Kidney (tissue), 14 donors: Measurements from ENCODE around the gene RUNX1. TPM values are rescaled to one million over a fixed set of nuclear protein-coding genes. Genes with fewer than 3 reads are reported as not detected.
A peak's percentile ranks its signal among the peaks of the same experiment; 100 is the strongest.

Source experiments
- DNase-seq, 5 donors: peaks; one replicate each; pipeline ENCODE4 v3.0.0-alpha.2; 2013 to 2020
- FAIRE-seq: peaks from 2 replicates; lab custom pipeline; 2012; peaks lifted over from hg19 to GRCh38; lab: Jason Lieb, UNC
- H3K27ac ChIP-seq, 2 donors: one replicate each; pipeline ENCODE4 v1.7.0; 2013; ENCODE audit warnings: low read depth in 2 of 2, low read length in 2 of 2, inconsistent platforms in 1 of 2
- H3K27me3 ChIP-seq: one replicate; pipeline ENCODE4 v1.7.1; 2013; ENCODE audit warnings: low read length, inconsistent platforms; ENCODE audit not compliant: control insufficient read depth, insufficient read depth
- H3K36me3 ChIP-seq, 3 donors: one replicate each; pipeline versions ENCODE4 v1.7.0 to v1.7.1; 2013; ENCODE audit warnings: low read length in 3 of 3, control low read depth in 1 of 3, inconsistent platforms in 1 of 3; ENCODE audit not compliant: insufficient read depth in 3 of 3, control insufficient read depth in 2 of 3
- H3K4me1 ChIP-seq, 3 donors: one replicate each; pipeline versions ENCODE4 v1.7.0 to v1.7.1; 2013; ENCODE audit warnings: low read length in 3 of 3, inconsistent platforms in 1 of 3, low read depth in 1 of 3; ENCODE audit not compliant: control insufficient read depth in 2 of 3, insufficient read depth in 2 of 3
- H3K4me3 ChIP-seq, 3 donors: one replicate each; pipeline versions ENCODE4 v1.7.0 to v1.8.1; 2013; ENCODE audit warnings: low read length in 3 of 3, control low read depth in 1 of 3, inconsistent platforms in 1 of 3
- H3K9ac ChIP-seq, 3 donors: one replicate each; pipeline versions ENCODE4 v1.7.0 to v1.7.1; 2013; ENCODE audit warnings: low read length in 3 of 3, control low read depth in 1 of 3, inconsistent platforms in 1 of 3
- H3K9me3 ChIP-seq, 3 donors: one replicate each; pipeline versions ENCODE4 v1.7.0 to v1.7.1; 2013; ENCODE audit warnings: low read length in 3 of 3, control low read depth in 1 of 3, inconsistent platforms in 1 of 3; ENCODE audit not compliant: control insufficient read depth in 2 of 3, insufficient read depth in 1 of 3
- CTCF ChIP-seq: IDR thresholded peaks from 3 replicates; pipeline ENCODE4 v1.5.1; 2012; ENCODE audit warnings: mild to moderate bottlenecking, moderate library complexity, borderline replicate concordance; ENCODE audit not compliant: insufficient read depth; ENCODE audit errors: extremely low read depth
- intact Hi-C: fragments of 100-400 bp; cut with DNase I; formaldehyde crosslinking; loops from one replicate; pipeline ENCODE4 v1.11.1; 2022
- polyA plus RNA-seq: library from polyadenylated mRNA; stranded (reverse); fragments of 350-450 nt; fragmentation: Illumina TruSeq; extraction: RNeasy Lipid Tissue Mini Kit (QIAGEN cat#74804); gene quantifications from one replicate; pipeline ENCODE4 v1.2.3, GENCODE V29; 2014; ENCODE audit warnings: low read depth, low replicate concordance; ENCODE audit not compliant: insufficient read depth
- total RNA-seq: library from RNA; stranded (reverse); fragmentation: NEBNext Ultra II Directional; extraction: Animal tissue kit (Norgen Biotek cat#: 25700); gene quantifications from one replicate; pipeline ENCODE4 v1.2.1, GENCODE V29; 2021
- donor health status: control.
- donor health status: control.
- donor health status: control.
- donor health status: control.
- donor health status: control.
- donor health status: DM: yes; HTN: yes; CAD: no.
- donor health status: Normal renal cell carcinoma (clear cell type).

The RUNX1 gene
- total and polyA plus RNA-seq, 2 donors from 2014 or later = 1.3 to 58.0 TPM

GRCh38 chr21:34791776-34792503 is 257.2 kb downstream of the RUNX1 start:
- Histone ChIP-seq H3K27me3 (no peaks in the 10 kb centered on the region), H3K27ac (no peak overlapping the region), H3K9me3 (no peaks in the 10 kb centered on the region), H3K4me1 (peaks cover 0 to 3% (median 3%) of the 10 kb centered on the region in 3 donors), H3K9ac (no peak overlapping the region), H3K4me3 (no peak overlapping the region), H3K36me3 (no peaks in the 10 kb centered on the region)
- peak in 1 of 5 donors; percentile 63 for DNase-seq
- no peak for FAIRE-seq
- TF ChIP-seq CTCF = no peak
- intact Hi-C loops = no loop called here

GRCh38 chr21:34790834-34791233 is 258.3 kb downstream of the RUNX1 start:
- H3K4me1 ChIP-seq = peaks cover 0 to 3% (median 3%) of the 10 kb centered on the region in 3 donors
- DNase-seq = no peak
- intact Hi-C loops = no loop called here
- H3K27me3 ChIP-seq = no peaks in the 10 kb centered on the region
- no peak overlapping the region for H3K4me3 ChIP-seq
- H3K36me3 ChIP-seq = no peaks in the 10 kb centered on the region
- TF ChIP-seq CTCF = no peak
- FAIRE-seq = no peak
- no peak overlapping the region for H3K27ac ChIP-seq
- H3K9me3 ChIP-seq = no peaks in the 10 kb centered on the region
- no peak overlapping the region for H3K9ac ChIP-seq

GRCh38 chr21:34790341-34790740 is 258.8 kb downstream of the RUNX1 start:
- DNase-seq (no peak), FAIRE-seq (no peak)
- H3K4me1 ChIP-seq = peaks cover 0 to under 1% (median 0%) of the 10 kb centered on the region in 3 donors
- no peak overlapping the region for H3K4me3 ChIP-seq
- no peak overlapping the region for H3K27ac ChIP-seq
- H3K27me3 ChIP-seq = no peaks in the 10 kb centered on the region
- intact Hi-C loops = no loop called here
- TF ChIP-seq CTCF = no peak
- no peaks in the 10 kb centered on the region for H3K36me3 ChIP-seq
- no peaks in the 10 kb centered on the region for H3K9me3 ChIP-seq
- H3K9ac ChIP-seq = no peak overlapping the region
